IPS-18a (cell line): ENCODE results near the gene FCRL2.

Experiments
- H3K27ac ChIP-seq: one replicate; pipeline ENCODE4 v1.5.1; 2013; ENCODE audit warnings: low read length
- H3K27me3 ChIP-seq: one replicate; pipeline ENCODE4 v1.6.1; 2013; ENCODE audit warnings: mild to moderate bottlenecking, low read length; ENCODE audit not compliant: control insufficient read depth, insufficient read depth
- H3K36me3 ChIP-seq: one replicate; pipeline ENCODE4 v1.6.1; 2013; ENCODE audit warnings: low read depth, low read length; ENCODE audit not compliant: control insufficient read depth
- H3K4me1 ChIP-seq: one replicate; pipeline ENCODE4 v1.6.1; 2013; ENCODE audit warnings: low read depth, low read length; ENCODE audit not compliant: control insufficient read depth
- H3K4me3 ChIP-seq: one replicate; pipeline ENCODE4 v1.5.1; 2013; ENCODE audit warnings: low read length
- H3K9ac ChIP-seq: one replicate; pipeline ENCODE4 v1.6.1; 2013; ENCODE audit warnings: mild to moderate bottlenecking, low read length, moderate library complexity
- H3K9me3 ChIP-seq: one replicate; pipeline ENCODE4 v1.6.1; 2013; ENCODE audit warnings: low read depth, low read length; ENCODE audit not compliant: control insufficient read depth

The FCRL2 gene

DNA sequence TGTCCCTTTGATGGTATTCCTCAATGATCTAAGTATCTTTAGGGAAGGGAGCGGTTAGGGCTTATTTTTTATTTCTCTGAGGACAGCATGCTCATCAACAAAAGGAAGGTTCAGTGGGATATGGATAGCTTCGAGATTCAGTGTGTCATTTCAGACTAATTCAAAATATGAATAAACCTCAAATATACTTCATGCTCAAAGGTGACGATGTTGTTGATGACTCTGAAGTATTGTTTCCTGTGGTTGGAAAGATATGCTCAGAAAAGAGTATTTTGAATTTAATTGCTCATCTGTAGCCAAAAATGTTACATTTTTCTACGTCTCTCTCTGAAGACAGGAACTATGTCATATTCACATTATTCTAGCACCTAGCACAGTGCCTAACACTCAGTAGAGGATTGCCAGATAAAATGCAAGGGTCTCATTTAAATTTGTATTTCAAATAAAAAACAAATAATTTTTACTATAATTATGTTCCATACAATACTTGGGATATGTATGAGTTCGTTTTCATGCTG, 74.6 kb downstream of the FCRL2 start:
- Histone ChIP-seq H3K4me3 (no peak overlapping the region), H3K36me3 (no peaks in the 10 kb centered on the region), H3K9ac (no peak overlapping the region), H3K4me1 (no peaks in the 10 kb centered on the region), H3K27ac (no peak overlapping the region), H3K9me3 (no peaks in the 10 kb centered on the region), H3K27me3 (no peaks in the 10 kb centered on the region)

DNA sequence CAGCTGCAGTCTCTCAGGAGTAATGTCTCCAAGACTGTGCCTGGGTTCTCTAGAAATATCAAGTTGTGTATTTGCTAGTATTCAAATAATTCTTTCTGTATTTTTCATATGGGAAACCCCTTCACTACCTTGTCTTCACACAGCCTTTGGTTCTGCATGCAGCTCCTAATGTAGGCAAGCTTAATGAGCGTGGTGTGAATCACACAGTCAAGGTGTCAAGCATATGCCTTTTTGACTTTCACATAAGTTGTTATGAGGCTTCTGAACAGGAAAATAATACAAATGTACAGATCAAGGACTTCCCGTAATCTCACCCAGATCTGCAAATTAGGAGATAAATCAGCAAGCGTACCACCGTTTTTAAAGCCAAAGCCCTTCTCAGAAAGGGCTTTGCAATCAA, 76.2 kb downstream of the FCRL2 start, which contains the start of gene FCRL3:
TSS of gene FCRL3 (minus strand) at position 38 of the 400 bp plus-strand sequence. CDS start 280 bp downstream, outside the sequence.
- Histone ChIP-seq H3K36me3 (no peaks in the 10 kb centered on the region), H3K27ac (no peak within 1 kb of the TSS), H3K4me1 (no peaks in the 10 kb centered on the region), H3K9ac (no peak within 1 kb of the TSS), H3K27me3 (no peaks in the 10 kb centered on the region), H3K4me3 (no peak within 1 kb of the TSS), H3K9me3 (no peaks in the 10 kb centered on the region)

DNA sequence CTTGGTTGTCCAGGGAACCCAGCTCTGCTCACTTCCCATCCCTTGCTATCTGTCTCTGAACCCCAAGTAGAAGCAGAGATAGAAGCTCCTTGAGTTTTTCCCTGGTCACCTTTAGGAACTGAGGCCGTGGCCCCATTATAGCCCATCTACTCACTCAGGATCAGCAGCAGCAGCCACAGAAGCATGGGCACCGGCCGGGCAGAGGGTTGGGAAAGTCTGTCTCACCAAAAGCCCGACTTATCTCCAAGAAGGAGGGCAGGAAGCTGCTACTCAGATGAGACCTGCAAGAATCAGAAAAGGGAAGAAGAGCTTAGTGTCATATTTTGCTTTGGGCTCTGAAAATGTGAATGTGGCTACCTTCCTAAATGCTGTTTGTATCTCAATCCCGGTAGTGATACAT, 76.6 kb downstream of the FCRL2 start:
- no peak overlapping the region for H3K27ac ChIP-seq
- no peaks in the 10 kb centered on the region for H3K9me3 ChIP-seq
- H3K36me3 ChIP-seq, result no peaks in the 10 kb centered on the region
- no peak overlapping the region for H3K4me3 ChIP-seq
- H3K27me3 ChIP-seq, result no peaks in the 10 kb centered on the region
- H3K4me1 ChIP-seq, result no peaks in the 10 kb centered on the region
- H3K9ac ChIP-seq, result no peak overlapping the region

DNA sequence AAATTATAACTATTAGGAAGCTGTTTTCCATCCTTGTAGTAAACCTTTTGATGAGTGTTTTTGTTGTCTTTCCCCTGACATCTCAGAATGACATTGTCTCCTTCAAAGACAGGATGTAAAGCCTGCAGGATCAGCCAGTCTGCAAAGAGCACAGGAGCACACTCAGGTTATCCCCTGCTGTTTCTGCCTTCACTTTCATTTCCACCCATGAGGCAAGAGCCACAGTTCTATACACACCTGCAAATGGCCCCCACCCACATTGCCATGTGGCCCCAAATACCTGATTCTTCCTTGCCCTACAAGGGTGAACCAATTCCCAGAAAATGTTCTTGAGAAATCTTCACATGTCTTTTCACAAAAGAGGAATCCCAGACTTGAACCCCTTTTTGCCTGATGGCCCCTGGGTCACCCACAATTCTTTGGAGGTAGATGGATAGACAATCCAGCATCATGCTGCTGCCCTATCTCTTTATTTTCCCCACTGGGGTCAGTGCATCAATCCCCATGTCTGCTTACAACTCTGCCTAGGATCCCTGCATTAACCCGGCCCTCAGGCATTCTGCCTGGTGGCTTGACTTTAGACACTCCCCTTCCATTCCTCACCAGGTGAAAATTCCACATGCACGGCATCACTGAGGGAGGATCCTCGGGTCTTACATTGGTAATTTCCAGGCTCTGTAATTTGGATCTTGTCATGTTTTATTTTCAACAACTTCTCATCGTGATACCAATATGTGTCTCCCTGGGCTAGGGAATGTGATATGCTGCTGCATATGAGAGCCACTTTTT, 79.0 kb downstream of the FCRL2 start:
- H3K4me1 ChIP-seq, result no peaks in the 10 kb centered on the region
- no peak overlapping the region for H3K4me3 ChIP-seq
- no peaks in the 10 kb centered on the region for H3K27me3 ChIP-seq
- H3K9ac ChIP-seq, result no peak overlapping the region
- no peak overlapping the region for H3K27ac ChIP-seq
- no peaks in the 10 kb centered on the region for H3K9me3 ChIP-seq
- no peaks in the 10 kb centered on the region for H3K36me3 ChIP-seq

DNA sequence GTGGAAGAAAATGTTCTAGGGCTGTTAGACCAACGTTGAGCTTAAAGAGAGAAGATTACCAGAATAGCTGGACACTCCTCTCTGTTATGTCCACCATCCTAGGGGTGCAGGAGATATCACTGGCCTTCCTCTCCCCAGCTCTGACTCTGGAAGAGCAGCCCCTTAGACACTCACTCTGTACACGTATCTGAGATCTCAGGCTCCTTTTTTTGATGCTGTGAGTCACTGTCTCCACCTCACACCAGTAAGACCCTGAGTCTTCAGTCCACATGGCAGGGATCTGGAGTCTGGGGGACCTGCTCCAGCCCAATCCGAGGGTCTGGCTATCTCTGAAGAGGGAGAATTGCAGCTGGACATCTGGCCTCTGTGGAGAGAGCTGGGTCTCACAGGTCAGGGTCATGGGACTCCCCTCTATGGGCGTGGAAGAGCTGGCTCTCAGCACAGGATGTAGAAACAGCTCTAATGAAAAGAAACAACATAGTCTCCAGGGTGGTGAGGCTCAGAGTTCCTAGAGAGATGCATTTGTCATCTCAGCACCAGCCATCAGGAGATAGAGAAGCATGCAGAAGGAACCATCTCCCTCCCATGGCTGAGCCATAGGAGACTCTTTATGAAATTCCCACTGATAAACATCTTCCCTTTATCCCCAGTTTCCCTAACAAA, 79.8 kb downstream of the FCRL2 start:
- H3K4me3 ChIP-seq, result no peak overlapping the region
- H3K27ac ChIP-seq, result no peak overlapping the region
- no peak overlapping the region for H3K9ac ChIP-seq
- H3K27me3 ChIP-seq, result no peaks in the 10 kb centered on the region
- no peaks in the 10 kb centered on the region for H3K4me1 ChIP-seq
- no peaks in the 10 kb centered on the region for H3K36me3 ChIP-seq
- H3K9me3 ChIP-seq, result no peaks in the 10 kb centered on the region
